OCI-LY3 (cell line): ENCODE data around the gene DNPH1.
A peak's percentile ranks its signal among the peaks of the same experiment; 100 is the strongest.

Source experiments
- CTCF ChIP-seq: fragments of 200-600, 300-600 bp; sonication (generic); IDR thresholded peaks from 2 replicates; pipeline ENCODE4 v1.5.1; 2014; ENCODE audit warnings: antibody characterized with exemption, low read length, low read depth
- EZH2phosphoT487 ChIP-seq: fragments of 200-600 bp; shearing (Covaris generic); IDR thresholded peaks from 2 replicates; pipeline ENCODE4 v1.6.1; 2018; ENCODE audit warnings: antibody characterized with exemption, mixed run types, low read depth

GRCh38 chr6:43247114-43247999, 18.1 kb upstream of the DNPH1 start:
- peak; percentile 24 for TF ChIP-seq CTCF
- no peak for TF ChIP-seq EZH2phosphoT487
